Fibroblast of peridontal ligament (primary cell): ENCODE measurements around the gene ILF3.

ENCODE experiments used
- DNase-seq: peaks from one replicate; pipeline ENCODE4 v3.0.0-alpha.2; 2010; ENCODE audit errors: extremely low read depth

ILF3 gene

GRCh38 chr19:10653732-10654609 lies at the start of gene ILF3:
ILF3 (plus strand) TSS chr19:10654346; CDS start chr19:10670606, 16,260 bp downstream.
- peak; percentile 100 for DNase-seq

GRCh38 chr19:10604460-10604980 lies 49.6 kb upstream of the ILF3 start:
- DNase-seq = no peak

GRCh38 chr19:10611907-10612306 lies 42.2 kb upstream of the ILF3 start:
- no peak for DNase-seq

GRCh38 chr19:10612499-10613119 lies 41.5 kb upstream of the ILF3 start:
- DNase-seq = no peak

DNA sequence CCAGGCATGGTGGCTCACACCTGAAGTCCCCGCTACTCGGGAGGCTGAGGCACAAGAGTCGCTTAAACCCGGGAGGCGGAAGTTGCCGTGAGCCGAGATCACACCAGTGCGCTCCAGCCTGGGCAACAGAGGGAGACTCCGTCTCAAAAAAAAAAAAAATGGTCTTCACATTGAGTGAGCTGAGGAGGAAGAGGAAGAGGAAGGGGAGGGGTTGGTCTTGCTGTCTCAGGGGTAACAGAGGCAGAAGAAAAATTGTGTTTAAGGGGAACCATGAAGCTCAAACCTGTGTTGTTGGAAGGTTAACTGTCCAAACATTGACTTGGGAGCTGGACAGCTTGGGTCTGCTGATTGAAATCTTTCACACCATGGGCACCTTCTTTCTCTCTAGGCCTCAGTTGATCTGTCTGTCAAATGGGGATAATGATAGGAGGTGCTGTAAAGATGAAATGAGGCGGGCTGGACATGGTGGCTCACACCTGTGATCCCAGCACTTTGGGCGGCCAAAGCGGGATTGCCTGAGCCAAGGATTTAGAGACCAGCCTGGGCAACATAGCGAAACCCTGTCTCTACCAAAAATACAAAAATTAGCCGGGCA lies 38.6 kb upstream of the ILF3 start:
- DNase-seq = no peak

GRCh38 chr19:10617409-10618121 lies 36.6 kb upstream of the ILF3 start:
- peak; percentile 74 for DNase-seq

- DNase-seq = no peak
Observed at GRCh38 chr19:10618846-10619245, 35.3 kb upstream of the ILF3 start.

GRCh38 chr19:10620786-10621185 lies 33.4 kb upstream of the ILF3 start:
- DNase-seq = no peak

DNA sequence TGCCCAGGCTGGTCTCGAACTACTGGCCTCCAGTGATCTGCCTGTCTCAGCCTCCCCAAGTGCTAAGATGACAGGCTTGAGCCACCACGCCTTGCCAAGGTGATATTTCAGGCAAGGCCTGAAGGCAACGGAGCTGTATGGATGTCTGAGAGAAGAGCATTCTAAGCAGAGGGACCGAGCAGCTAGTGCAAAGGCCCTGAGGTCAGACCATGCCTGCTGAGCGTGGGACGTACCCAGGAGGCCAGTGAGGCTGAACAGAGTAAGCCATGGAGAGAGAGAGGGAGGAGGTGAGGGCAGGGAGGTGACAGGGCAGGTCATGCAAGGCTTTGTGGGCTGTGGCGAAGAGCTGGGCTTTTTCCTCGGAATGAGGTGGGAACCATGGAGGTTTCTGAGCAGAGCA lies 32.2 kb upstream of the ILF3 start:
- no peak for DNase-seq

- no peak for DNase-seq
Observed at GRCh38 chr19:10624585-10624984, 29.6 kb upstream of the ILF3 start.

DNA sequence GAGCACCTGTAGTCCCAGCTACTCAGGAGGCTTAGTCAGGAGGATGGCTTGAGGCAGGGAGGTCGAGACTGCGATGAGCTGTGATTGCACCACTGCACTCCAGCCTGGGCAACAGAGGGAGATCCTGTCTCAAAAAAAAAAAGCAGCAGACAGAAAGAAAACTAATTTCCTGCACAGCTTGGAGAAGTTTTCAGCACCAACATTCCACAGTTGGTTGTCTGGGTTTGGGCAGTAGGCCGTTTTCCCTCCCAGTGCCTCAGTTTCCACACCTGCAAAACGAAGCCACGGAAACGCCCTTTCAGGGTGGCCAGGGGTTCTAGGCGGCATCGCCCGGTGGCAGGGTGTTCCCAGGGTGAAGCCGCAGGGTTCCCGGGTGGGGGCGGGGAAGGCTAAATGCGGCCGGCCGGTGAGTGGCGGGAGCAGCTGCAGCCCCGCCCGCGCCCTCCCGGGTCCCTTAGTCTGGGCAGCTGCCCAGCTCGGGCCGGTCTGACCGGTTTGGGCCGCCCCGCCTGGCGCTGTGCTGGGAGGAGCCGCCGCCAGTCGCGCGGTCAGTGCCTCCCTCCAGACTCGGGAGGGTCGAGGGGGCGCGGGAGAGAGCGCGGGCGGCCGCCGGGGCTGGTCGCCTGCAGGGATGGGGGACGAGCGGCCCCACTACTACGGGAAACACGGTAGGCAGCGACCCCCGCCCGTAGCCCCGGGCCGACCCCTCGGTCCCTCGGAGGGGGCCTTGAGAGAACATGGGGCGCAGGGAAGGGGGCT lies 29.0 kb upstream of the ILF3 start, which contains the start of gene SLC44A2:
SLC44A2 (plus strand) TSS at position 551 of the 759 bp plus-strand sequence; CDS start at position 632, 81 bp downstream.
- DNase-seq = peak; percentile 38

DNA sequence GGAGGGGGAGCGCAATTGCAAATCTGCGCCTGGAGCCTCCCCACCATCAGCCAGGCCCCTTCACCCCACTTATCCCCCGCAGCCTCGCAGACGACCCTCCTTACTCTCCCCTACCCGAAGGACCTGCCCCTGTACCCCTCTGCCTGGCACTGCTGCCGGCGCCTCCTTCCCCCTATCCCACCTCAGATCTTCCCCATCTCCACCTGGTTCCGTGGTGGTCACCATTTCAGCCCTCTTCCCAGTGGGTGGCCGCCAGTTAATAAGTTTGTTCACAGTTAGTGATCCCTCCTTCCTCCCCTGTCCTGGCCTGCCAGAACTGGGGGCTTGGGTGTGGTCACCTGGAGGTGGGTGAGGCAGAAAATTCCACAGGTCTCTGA lies 28.4 kb upstream of the ILF3 start:
- DNase-seq = no peak

DNA sequence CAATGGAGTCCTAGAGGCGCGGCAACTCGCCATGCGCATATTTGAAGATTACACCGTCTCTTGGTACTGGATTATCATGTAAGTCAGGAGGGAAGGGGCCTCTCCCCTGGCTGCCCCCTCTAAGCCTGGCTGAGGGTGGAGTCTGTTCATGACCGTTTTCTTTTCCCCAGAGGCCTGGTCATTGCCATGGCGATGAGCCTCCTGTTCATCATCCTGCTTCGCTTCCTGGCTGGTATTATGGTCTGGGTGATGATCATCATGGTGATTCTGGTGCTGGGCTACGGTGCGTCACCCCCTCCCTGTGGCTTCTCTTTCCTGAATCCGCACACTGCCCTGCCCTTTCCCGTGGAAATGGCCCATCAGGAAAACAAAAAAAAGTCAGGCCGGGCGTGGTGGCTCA lies 22.3 kb upstream of the ILF3 start:
- no peak for DNase-seq

- no peak for DNase-seq
Observed at GRCh38 chr19:10634430-10634829, 19.7 kb upstream of the ILF3 start.

- DNase-seq = no peak
Observed at GRCh38 chr19:10634963-10635362, 19.2 kb upstream of the ILF3 start.

DNA sequence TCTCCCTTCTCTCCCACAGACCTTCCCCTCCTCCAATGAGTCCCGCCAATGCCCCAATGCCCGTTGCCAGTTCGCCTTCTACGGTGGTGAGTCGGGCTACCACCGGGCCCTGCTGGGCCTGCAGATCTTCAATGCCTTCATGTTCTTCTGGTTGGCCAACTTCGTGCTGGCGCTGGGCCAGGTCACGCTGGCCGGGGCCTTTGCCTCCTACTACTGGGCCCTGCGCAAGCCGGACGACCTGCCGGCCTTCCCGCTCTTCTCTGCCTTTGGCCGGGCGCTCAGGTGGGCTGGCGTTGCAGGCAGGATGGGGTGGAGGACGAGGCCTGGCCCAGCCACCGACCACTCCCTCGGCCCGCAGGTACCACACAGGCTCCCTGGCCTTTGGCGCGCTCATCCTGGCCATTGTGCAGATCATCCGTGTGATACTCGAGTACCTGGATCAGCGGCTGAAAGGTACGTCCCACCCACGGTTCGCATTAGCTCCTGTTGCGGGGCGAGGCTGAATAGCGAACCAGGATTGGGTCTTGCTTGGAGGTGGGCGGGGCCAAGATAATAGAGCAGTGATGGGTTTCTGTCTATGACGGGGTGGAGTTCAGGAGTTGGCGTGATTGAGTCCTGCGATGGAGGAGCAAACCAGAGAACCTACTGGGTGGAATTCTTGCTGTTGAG lies 17.7 kb upstream of the ILF3 start:
- no peak for DNase-seq

- DNase-seq = no peak
Observed at GRCh38 chr19:10637894-10638293, 16.3 kb upstream of the ILF3 start.

DNA sequence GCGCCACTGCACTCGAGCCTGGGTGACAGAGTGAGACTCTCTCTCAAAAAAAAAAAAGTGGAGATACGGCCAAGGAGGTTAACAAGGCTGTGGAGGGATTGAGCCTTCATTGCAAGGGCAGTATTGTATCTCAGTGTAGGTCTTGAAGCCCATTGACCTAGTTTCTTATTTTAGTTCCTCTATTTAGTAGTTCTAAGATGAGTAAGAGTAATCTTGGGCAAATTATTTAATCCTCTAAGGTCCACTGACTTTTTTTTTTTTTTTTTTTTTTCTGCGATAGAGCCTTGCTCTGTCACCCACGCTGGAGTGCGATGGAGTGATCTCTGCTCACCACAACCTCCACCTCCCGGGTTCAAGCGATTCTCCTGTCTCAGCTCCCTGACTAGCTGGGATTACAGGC lies 14.3 kb upstream of the ILF3 start:
- no peak for DNase-seq

GRCh38 chr19:10640361-10640760 lies 13.8 kb upstream of the ILF3 start:
- no peak for DNase-seq

DNA sequence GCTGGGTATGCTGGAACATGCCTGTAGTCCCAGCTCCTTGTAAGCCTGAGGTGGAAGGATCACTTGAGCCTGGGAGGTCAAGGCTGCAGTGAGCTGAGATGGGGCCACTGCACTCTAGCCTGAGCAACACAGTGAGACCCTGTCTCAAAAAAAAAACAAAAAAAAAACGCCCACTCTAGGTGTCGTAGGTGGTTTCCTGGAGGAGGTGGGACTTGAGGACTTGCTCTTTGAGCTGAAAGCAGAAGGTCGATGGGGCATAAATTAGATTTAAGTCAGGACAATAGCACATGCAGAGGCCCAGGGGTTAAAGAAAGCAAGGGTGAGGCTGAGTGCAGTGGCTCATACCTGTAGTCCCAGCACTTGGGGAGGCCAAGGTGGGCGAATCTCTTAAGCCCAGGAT lies 12.9 kb upstream of the ILF3 start:
- DNase-seq = no peak
